ENCODE data around the gene DIRAS1. TPM values are rescaled to one million over a fixed set of nuclear protein-coding genes. Genes with fewer than 3 reads are reported as not detected.

The DIRAS1 gene
- total RNA-seq, 2 experiments from 2014 or later = not detected

DNA sequence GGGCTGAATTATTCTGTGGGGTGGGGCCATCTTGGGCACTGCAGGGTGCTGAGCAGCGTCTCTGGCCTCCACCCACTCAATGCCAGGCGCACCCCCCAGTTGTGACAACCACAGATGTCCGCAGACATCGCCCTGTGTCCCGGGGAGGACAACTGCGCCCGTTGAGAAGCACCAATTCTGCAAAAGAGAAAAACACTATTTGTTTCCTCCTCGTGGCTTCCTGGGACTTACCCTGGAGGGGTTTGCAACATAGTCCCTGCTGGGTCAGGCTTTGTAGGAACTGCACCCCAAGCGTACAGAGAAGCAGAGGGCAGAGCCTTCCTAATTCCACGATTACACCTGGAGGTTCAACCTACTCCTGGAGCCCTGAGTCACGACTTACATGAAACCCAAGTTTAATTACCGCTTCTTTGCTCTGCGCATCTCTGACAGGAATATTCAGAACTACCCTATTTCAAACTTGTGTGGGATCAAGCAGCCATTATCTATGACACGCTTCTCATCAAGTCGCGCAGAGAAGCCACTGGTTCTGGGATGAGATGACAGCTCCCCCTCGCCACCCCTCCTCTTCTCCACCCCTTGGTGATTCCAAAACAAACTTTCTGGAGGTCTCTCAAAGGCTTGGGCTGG is 29.8 kb upstream of the DIRAS1 start:
- H3K4me3 Mint-ChIP-seq = no peak overlapping the region
- no peak overlapping the region for H3K27ac Mint-ChIP-seq
- peaks cover 12% of the 10 kb centered on the region for H3K36me3 Mint-ChIP-seq (ENCODE audit: low read depth)
- POLR2A ChIA-PET = interaction anchor here (0.6 kb wide), 1 partner anchor 102 kb away, joined by 3 read pairs; no protein-coding TSS in a partner anchor
- no peak for ATAC-seq
- H3K27me3 Mint-ChIP-seq (ENCODE audit: low read depth) = no peaks in the 10 kb centered on the region
- H3K9me3 Mint-ChIP-seq (ENCODE audit: insufficient read depth) = no peaks in the 10 kb centered on the region
- H3K4me1 Mint-ChIP-seq (ENCODE audit: low read depth) = no peaks in the 10 kb centered on the region
- CTCF ChIA-PET = interaction anchor here (0.9 to 4.0 kb wide), 4 partner anchors 11 to 103 kb away, joined by 3 to 43 read pairs (median 12); partner anchors contain the start of gene SLC39A3
- DNase-seq = no peak

DNA sequence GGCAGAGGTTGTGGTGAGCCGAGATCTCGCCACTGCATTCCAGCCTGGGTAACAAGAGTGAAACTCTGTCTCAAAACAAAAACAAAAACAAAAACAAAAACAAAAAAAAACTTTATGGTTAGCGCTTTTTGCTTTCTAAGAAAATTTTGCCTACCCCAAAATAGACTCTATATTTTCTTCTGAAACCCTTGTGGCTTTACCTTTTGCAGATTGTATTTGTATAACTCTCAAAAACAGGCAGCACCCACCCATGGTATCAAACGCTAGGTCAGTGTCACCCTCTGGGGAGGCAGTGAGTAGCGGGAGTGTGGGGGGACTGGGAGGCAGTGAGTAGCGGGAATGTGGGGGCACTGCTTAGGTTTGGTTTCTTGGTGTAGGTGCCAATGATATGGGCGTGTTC is 26.2 kb upstream of the DIRAS1 start:
- H3K36me3 Mint-ChIP-seq (ENCODE audit: low read depth) = no peaks in the 10 kb centered on the region
- no peaks in the 10 kb centered on the region for H3K9me3 Mint-ChIP-seq (ENCODE audit: insufficient read depth)
- CTCF ChIA-PET = interaction anchor here (3.1 to 3.5 kb wide), 2 partner anchors 99 kb away, joined by 12 to 43 read pairs; no protein-coding TSS in a partner anchor
- H3K4me3 Mint-ChIP-seq = no peak overlapping the region
- ATAC-seq (no peak), DNase-seq (no peak)
- no peaks in the 10 kb centered on the region for H3K4me1 Mint-ChIP-seq (ENCODE audit: low read depth)
- POLR2A ChIA-PET = no interaction called here
- no peak overlapping the region for H3K27ac Mint-ChIP-seq
- H3K27me3 Mint-ChIP-seq (ENCODE audit: low read depth) = peaks cover 9% of the 10 kb centered on the region

GRCh38 chr19:2744113-2744512 is 22.9 kb upstream of the DIRAS1 start:
- ATAC-seq (no peak), DNase-seq (no peak)
- CTCF ChIA-PET = interaction anchor here (3.1 kb wide), 1 partner anchor 96 kb away, joined by 12 read pairs; no protein-coding TSS in a partner anchor
- Mint-ChIP-seq H3K4me1 (ENCODE audit: low read depth) (peaks cover 7% of the 10 kb centered on the region), H3K27ac (no peak overlapping the region), H3K4me3 (no peak overlapping the region), H3K36me3 (ENCODE audit: low read depth) (peaks cover 3% of the 10 kb centered on the region), H3K27me3 (ENCODE audit: low read depth) (peaks cover 10% of the 10 kb centered on the region), H3K9me3 (ENCODE audit: insufficient read depth) (no peaks in the 10 kb centered on the region)
- POLR2A ChIA-PET = interaction anchor here (0.7 kb wide), 1 partner anchor 107 kb away, joined by 4 read pairs; no protein-coding TSS in a partner anchor

DNA sequence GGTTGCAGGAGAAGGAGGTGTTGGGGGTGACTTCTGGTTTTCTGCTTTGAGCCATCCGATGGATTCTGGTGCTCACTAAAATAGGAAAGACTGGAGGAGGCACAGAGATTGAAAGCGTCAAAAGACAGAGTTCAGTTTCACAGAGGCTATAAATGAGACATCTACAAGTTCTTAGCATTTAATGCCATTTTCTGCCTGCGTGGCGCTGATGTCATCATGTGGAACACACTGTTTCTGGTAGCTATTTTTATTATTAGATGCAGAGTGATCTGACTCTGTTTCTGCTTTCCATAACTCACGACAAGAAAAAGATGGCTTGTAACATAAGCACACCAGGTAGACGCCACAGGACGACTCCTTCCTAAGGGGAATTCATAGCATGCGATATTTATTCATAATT is 21.9 kb upstream of the DIRAS1 start:
- DNase-seq (no peak), ATAC-seq (no peak)
- Mint-ChIP-seq H3K4me3 (no peak overlapping the region), H3K27ac (no peak overlapping the region), H3K36me3 (ENCODE audit: low read depth) (peaks cover 7% of the 10 kb centered on the region), H3K27me3 (ENCODE audit: low read depth) (peaks cover 10% of the 10 kb centered on the region), H3K9me3 (ENCODE audit: insufficient read depth) (no peaks in the 10 kb centered on the region), H3K4me1 (ENCODE audit: low read depth) (peaks cover 16% of the 10 kb centered on the region)
- ChIA-PET POLR2A (no interaction called here), CTCF (no interaction called here)

GRCh38 chr19:2740314-2740656 is 19.1 kb upstream of the DIRAS1 start:
- Mint-ChIP-seq H3K36me3 (ENCODE audit: low read depth) (peaks cover 26% of the 10 kb centered on the region), H3K4me1 (ENCODE audit: low read depth) (peaks cover 17% of the 10 kb centered on the region), H3K27me3 (ENCODE audit: low read depth) (peaks cover 6% of the 10 kb centered on the region), H3K9me3 (ENCODE audit: insufficient read depth) (no peaks in the 10 kb centered on the region), H3K4me3 (peak overlapping the region; percentile 90), H3K27ac (no peak overlapping the region)
- ChIA-PET POLR2A (interaction anchor here (1.5 kb wide), 1 partner anchor 10 kb away, joined by 3 read pairs; no protein-coding TSS in a partner anchor), CTCF (interaction anchor here (1.9 to 2.6 kb wide), 2 partner anchors 9 to 211 kb away, joined by 5 to 10 read pairs; no protein-coding TSS in a partner anchor)
- DNase-seq (no peak), ATAC-seq (no peak)

GRCh38 chr19:2739602-2740313 is 18.6 kb upstream of the DIRAS1 start, which contains the start of gene SLC39A3:
SLC39A3 (minus strand) TSS chr19:2740017; CDS start chr19:2737257, 2,760 bp downstream.
- H3K9me3 Mint-ChIP-seq (ENCODE audit: insufficient read depth) = no peaks in the 10 kb centered on the region
- POLR2A ChIA-PET = interaction anchor here (1.5 kb wide), 1 partner anchor 10 kb away, joined by 3 read pairs; no protein-coding TSS in a partner anchor

GRCh38 chr19:2736550-2737190 is 15.5 kb upstream of the DIRAS1 start:
- H3K4me3 Mint-ChIP-seq = no peak overlapping the region
- CTCF ChIA-PET = no interaction called here
- H3K27ac Mint-ChIP-seq = no peak overlapping the region
- no peak for ATAC-seq
- no peaks in the 10 kb centered on the region for H3K27me3 Mint-ChIP-seq (ENCODE audit: low read depth)
- H3K36me3 Mint-ChIP-seq (ENCODE audit: low read depth) = peaks cover 36% of the 10 kb centered on the region
- no peak for DNase-seq
- POLR2A ChIA-PET = interaction anchor here (0.9 kb wide), 1 partner anchor 37 kb away, joined by 3 read pairs; no protein-coding TSS in a partner anchor
- H3K9me3 Mint-ChIP-seq (ENCODE audit: insufficient read depth) = no peaks in the 10 kb centered on the region
- peaks cover 19% of the 10 kb centered on the region for H3K4me1 Mint-ChIP-seq (ENCODE audit: low read depth)

More at GRCh38 chr19:2739602-2740313, 18.6 kb upstream of the DIRAS1 start, which contains the start of gene SLC39A3:
- DNase-seq (peak; percentile 99), ATAC-seq (peak; percentile 100)
- Mint-ChIP-seq H3K4me1 (ENCODE audit: low read depth) (peaks cover 17% of the 10 kb centered on the region), H3K27ac (peak within 1 kb of the TSS; percentile 78), H3K27me3 (ENCODE audit: low read depth) (peaks cover 6% of the 10 kb centered on the region), H3K4me3 (peak within 1 kb of the TSS; percentile 90), H3K36me3 (ENCODE audit: low read depth) (peaks cover 28% of the 10 kb centered on the region)
- CTCF ChIA-PET = interaction anchor here (1.2 to 2.6 kb wide), 3 partner anchors 10 to 211 kb away, joined by 5 to 10 read pairs (median 5); no protein-coding TSS in a partner anchor

- no peak for DNase-seq
- no peak overlapping the region for H3K27ac Mint-ChIP-seq
Measured at GRCh38 chr19:2735374-2735773, 14.2 kb upstream of the DIRAS1 start.

GRCh38 chr19:2734589-2735288 is 13.6 kb upstream of the DIRAS1 start:
- peaks cover 36% of the 10 kb centered on the region for H3K36me3 Mint-ChIP-seq (ENCODE audit: low read depth)
- peaks cover 15% of the 10 kb centered on the region for H3K4me1 Mint-ChIP-seq (ENCODE audit: low read depth)
- no peak overlapping the region for H3K4me3 Mint-ChIP-seq
- POLR2A ChIA-PET = no interaction called here
- H3K9me3 Mint-ChIP-seq (ENCODE audit: insufficient read depth) = no peaks in the 10 kb centered on the region
- no peaks in the 10 kb centered on the region for H3K27me3 Mint-ChIP-seq (ENCODE audit: low read depth)
- ATAC-seq (no peak), DNase-seq (no peak)
- no peak overlapping the region for H3K27ac Mint-ChIP-seq
- CTCF ChIA-PET = no interaction called here

More at GRCh38 chr19:2735374-2735773, 14.2 kb upstream of the DIRAS1 start:
- ChIA-PET CTCF (no interaction called here), POLR2A (no interaction called here)
- H3K9me3 Mint-ChIP-seq (ENCODE audit: insufficient read depth) = no peaks in the 10 kb centered on the region
- ATAC-seq = no peak
- peaks cover 19% of the 10 kb centered on the region for H3K4me1 Mint-ChIP-seq (ENCODE audit: low read depth)
- peaks cover 36% of the 10 kb centered on the region for H3K36me3 Mint-ChIP-seq (ENCODE audit: low read depth)
- H3K4me3 Mint-ChIP-seq = no peak overlapping the region
- no peaks in the 10 kb centered on the region for H3K27me3 Mint-ChIP-seq (ENCODE audit: low read depth)

- Mint-ChIP-seq H3K27ac (no peak overlapping the region), H3K4me3 (no peak overlapping the region), H3K9me3 (ENCODE audit: insufficient read depth) (no peaks in the 10 kb centered on the region), H3K36me3 (ENCODE audit: low read depth) (peaks cover 33% of the 10 kb centered on the region), H3K4me1 (ENCODE audit: low read depth) (peaks cover 12% of the 10 kb centered on the region), H3K27me3 (ENCODE audit: low read depth) (no peaks in the 10 kb centered on the region)
- ChIA-PET POLR2A (no interaction called here), CTCF (no interaction called here)
- no peak for DNase-seq
- no peak for ATAC-seq
Measured at GRCh38 chr19:2733930-2734588, 12.9 kb upstream of the DIRAS1 start.

- H3K27me3 Mint-ChIP-seq (ENCODE audit: low read depth) = no peaks in the 10 kb centered on the region
- peaks cover 29% of the 10 kb centered on the region for H3K36me3 Mint-ChIP-seq (ENCODE audit: low read depth)
Measured at GRCh38 chr19:2732883-2733282, 11.7 kb upstream of the DIRAS1 start.

More at GRCh38 chr19:2732883-2733282, 11.7 kb upstream of the DIRAS1 start:
- no peak overlapping the region for H3K27ac Mint-ChIP-seq
- no peak overlapping the region for H3K4me3 Mint-ChIP-seq
- H3K4me1 Mint-ChIP-seq (ENCODE audit: low read depth) = peaks cover 3% of the 10 kb centered on the region
- no peaks in the 10 kb centered on the region for H3K9me3 Mint-ChIP-seq (ENCODE audit: insufficient read depth)
- ATAC-seq = no peak
- ChIA-PET POLR2A (no interaction called here), CTCF (no interaction called here)
- no peak for DNase-seq

Measured in activated CD8-positive, alpha-beta T cell treated with anti-CD3 and anti-CD28 coated beads, Interleukin-2, amount 10 ng/mL, durations not matched to agents 7 days and 5 days (primary cell).